ENCODE results near the gene LIX1L.

The LIX1L gene

DNA sequence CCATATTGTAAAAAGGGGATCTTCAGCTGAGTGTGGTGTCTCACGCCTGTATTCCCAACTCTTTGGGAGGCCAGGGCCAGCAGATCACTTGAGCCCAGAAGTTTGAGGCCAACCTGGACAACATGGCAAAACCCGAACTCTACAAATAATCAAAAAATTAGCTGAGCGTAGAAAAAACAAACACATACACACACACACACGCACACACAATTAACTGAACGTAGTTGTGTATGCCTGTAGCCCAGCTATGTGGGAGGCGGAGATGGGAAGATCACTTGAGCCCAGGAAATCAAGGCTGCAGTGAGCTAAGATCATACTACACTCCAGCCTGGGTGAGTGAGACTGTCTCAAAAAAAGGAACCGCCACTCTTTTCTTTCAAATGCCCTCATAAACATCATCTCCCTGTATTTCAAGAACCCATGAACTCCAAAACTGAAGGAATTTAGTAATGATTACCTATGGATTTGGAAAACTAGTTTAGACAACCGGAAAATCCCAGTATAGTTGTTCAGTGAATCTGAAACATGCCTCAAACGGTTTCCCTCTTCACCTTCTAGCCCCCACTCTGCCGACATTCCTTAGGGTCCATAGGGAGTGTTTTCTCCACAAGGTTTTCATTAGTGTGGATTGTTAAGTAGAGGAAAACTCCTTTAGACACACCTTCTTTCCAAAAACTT, 34.1 kb upstream of the LIX1L start:
- DNase-seq (ENCODE audit: low spot score): no peak
- TF ChIP-seq, protein P1, sequence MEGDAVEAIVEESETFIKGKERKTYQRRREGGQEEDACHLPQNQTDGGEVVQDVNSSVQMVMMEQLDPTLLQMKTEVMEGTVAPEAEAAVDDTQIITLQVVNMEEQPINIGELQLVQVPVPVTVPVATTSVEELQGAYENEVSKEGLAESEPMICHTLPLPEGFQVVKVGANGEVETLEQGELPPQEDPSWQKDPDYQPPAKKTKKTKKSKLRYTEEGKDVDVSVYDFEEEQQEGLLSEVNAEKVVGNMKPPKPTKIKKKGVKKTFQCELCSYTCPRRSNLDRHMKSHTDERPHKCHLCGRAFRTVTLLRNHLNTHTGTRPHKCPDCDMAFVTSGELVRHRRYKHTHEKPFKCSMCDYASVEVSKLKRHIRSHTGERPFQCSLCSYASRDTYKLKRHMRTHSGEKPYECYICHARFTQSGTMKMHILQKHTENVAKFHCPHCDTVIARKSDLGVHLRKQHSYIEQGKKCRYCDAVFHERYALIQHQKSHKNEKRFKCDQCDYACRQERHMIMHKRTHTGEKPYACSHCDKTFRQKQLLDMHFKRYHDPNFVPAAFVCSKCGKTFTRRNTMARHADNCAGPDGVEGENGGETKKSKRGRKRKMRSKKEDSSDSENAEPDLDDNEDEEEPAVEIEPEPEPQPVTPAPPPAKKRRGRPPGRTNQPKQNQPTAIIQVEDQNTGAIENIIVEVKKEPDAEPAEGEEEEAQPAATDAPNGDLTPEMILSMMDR (IDR thresholded peaks at IDR 0.05; ENCODE audit: extremely low read depth, missing control alignments): no peak

DNA sequence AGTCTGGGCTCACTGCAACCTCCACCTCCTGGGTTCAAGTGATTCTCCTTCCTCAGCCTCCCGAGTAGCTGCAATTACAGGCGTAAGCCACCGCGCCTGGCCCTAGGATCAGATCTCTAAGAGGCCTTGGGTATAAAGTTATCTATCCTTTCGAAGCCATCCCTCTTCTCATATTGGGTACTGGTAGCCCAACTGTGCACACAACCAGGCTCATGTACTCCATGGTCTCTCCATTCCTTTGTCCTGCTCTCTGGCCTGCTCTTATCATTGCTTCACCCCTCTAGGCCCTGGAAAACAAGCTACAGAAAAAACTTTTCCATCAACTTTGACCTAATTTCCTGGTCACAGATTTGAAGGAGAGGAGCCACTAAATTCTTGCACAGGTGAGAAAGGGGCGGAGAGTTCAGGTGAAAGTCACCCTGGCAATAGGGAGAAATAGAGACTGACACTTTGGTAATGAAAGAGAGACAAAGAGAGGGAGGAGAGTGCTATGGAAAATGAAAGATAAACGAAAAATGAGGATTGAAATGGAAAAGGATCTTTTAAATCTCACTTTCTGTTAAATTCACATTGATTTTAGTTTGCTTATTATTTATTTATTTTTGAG, 32.5 kb upstream of the LIX1L start:
- TF ChIP-seq, protein P1 (IDR thresholded peaks at IDR 0.05; ENCODE audit: extremely low read depth, missing control alignments): no peak
- DNase-seq (ENCODE audit: low spot score): no peak

DNA sequence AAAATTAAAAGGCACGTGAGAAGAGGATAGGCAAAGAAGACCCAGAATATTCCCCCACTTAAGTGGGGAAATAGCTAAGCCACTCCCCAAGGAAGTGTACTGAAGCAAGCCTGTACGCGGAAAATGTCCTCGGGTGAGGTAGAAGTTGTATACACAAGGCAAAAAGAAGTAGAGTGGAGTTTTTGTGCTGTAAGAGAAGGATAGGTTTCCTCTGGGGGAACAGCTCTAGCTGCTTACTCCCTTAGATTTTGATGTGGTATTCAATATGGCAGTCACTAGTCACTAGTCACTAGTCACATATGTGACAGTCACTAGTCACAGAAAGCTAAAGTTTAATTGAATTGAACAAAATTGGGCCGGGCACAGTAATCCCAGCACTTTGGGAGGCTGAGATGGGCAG, 31.0 kb upstream of the LIX1L start:
- DNase-seq (ENCODE audit: low spot score): no peak
- TF ChIP-seq, protein P1 (IDR thresholded peaks at IDR 0.05; ENCODE audit: extremely low read depth, missing control alignments): no peak

DNA sequence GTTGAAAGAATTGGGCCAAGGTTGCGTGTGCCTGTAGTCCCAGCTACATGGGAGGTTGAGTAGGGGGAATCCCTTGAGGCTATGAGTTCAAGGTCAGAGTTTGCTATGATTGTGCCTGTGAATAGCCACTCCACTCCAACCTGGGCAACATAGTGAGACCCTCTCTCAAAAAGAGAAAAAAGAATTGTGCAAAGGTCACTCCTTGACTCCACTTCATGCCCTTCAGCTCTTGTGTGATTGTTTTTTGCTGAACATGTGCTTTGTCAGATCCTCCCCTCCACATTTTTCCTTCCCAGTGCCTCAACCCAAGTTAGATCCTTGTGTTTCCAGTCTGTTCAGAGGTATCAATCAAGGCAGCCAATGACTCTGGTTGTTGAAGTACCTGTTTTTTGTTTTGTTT, 30.1 kb upstream of the LIX1L start:
- TF ChIP-seq, protein P1 (IDR thresholded peaks at IDR 0.05; ENCODE audit: extremely low read depth, missing control alignments): no peak
- DNase-seq (ENCODE audit: low spot score): no peak

DNA sequence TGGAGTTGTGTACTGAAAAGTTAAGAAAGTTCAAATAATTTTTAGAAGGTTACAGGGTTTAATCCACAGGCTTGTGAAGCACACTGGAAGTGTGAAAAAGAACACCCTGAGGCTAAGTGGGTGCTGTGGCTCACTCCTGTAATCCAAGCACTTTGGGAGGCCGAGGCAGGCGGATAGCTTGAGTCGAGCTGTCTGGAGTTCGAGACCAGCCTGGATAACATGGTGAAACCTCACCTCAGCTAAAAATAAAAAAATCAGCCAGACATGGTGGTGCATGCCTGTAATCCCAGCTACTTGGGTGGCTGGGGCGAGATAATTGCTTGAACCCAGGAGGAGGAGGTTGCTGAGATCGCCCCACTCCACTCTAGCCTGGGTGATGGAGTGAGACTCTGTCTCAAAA, 28.7 kb upstream of the LIX1L start:
- DNase-seq (ENCODE audit: low spot score): no peak
- TF ChIP-seq, protein P1 (IDR thresholded peaks at IDR 0.05; ENCODE audit: extremely low read depth, missing control alignments): no peak

DNA sequence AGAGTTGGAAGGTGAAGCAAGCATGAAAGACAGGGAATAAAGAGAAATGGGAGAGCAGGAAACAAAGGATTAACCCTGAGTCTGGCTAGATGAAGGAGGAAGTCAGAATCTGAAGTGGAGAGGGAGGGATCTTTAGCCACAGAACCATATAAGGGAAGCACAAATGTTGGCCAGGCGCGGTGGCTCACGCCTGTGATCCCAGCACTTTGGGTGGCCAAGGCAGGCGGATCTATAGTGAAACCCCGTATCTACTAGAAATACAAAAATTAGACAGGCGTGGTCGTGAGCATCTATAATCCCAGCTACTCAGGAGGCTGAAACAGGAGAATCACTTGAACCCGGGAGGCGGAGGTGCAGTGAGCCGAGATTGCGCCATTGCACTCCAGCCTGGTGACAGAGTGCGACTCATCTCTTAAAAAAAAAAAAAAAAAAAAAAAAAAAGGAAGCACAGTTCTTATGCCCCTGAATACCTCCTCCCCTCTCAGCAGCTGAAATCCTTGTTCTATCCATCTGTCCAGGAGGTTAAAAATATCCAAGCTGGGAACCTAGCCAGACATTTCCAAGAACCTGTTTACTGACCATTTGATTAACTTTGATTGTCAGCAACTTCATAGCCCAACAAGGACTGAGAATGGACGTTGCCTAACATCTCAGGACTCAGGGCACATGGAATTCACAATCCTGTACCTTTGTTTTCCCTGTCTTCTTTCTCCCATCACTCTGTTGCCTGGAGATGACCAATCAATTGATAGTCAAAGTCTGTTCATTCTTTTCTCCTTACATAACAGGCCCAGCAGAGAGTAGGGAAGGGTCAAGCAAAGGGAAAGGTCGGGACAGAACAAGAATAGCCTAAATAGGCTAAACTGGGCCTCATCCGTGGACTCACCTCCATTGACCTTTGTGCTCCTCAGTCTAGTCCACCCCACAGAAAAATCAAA, 28.0 kb upstream of the LIX1L start:
- TF ChIP-seq, protein P1 (IDR thresholded peaks at IDR 0.05; ENCODE audit: extremely low read depth, missing control alignments): no peak
- no peak for DNase-seq (ENCODE audit: low spot score)

DNA sequence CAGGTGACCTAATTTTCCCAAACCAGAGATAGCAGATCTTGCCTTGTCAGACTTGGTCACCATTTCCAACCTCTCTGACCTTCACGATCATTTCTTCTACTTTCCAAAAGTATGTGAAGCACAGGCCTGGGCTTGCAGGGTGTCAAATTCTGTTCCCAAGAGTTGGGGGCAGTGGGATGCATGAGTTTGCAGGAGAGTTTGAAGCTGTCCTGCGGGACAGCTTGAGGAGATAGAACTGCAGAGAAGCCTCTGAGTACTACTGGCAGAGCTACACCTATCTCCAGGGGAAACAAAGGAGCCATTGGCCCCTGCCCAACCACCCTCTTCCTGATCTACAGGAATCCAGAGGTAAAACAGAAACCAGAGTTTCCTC, 27.3 kb upstream of the LIX1L start:
- TF ChIP-seq, protein P1 (IDR thresholded peaks at IDR 0.05; ENCODE audit: extremely low read depth, missing control alignments): no peak
- DNase-seq (ENCODE audit: low spot score): no peak

Data from GM20000 (cell line).